Kidney epithelial cell (primary cell): ENCODE results near the gene FAM13A. TPM values are rescaled to one million over a fixed set of nuclear protein-coding genes. Genes with fewer than 3 reads are reported as not detected.

Experiments used
- DNase-seq: peaks from one replicate; pipeline ENCODE4 v3.0.0-alpha.2; 2010; ENCODE audit warnings: low read depth
- H3K27me3 ChIP-seq: 2 replicates; pipeline ENCODE4 v1.6.0; 2011; ENCODE audit warnings: low read length; ENCODE audit not compliant: control insufficient read depth, insufficient read depth
- H3K36me3 ChIP-seq: 2 replicates; pipeline ENCODE4 v1.5.1; 2011; ENCODE audit warnings: low read length; ENCODE audit not compliant: control insufficient read depth, insufficient read depth
- H3K4me3 ChIP-seq: 2 replicates; pipeline ENCODE4 v1.5.1; 2011; ENCODE audit warnings: low read depth, mild to moderate bottlenecking, control low read depth, low read length
- total RNA-seq: library from RNA; depleted of rRNA; stranded (reverse); fragments of >200 nt; gene quantifications from 2 replicates; pipeline ENCODE4 v1.2.3, GENCODE V29; 2015
- TF ChIP-seq, protein P1 (sequence below): IDR thresholded peaks from 2 replicates; pipeline ENCODE4 v1.5.1; 2011; ENCODE audit warnings: mild to moderate bottlenecking, moderate library complexity, low read length, control low read depth, inconsistent platforms; ENCODE audit not compliant: insufficient read depth, poor library complexity, severe bottlenecking

Gene FAM13A
- total RNA-seq, 1 donor from 2014 or later: 3.4 TPM

DNA sequence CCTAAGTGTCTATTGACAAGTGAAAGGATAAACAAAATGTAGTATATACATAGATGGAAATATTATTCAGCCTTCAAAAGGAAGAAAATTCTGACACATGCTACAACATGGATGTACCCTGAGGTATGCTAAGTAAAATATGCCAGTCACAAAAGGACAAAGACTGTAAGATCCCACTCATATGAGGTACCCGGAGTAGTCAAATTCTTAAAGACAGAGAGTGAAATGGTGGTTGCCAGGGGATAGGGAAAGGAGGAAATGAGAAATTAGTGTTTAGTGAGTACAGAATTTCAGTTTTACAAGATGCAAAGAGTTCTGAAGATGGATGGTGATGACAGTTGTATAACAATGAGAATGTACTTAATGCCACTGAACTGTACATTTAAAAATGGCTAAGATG lies 257.1 kb downstream of the FAM13A start:
- DNase-seq: no peak

DNA sequence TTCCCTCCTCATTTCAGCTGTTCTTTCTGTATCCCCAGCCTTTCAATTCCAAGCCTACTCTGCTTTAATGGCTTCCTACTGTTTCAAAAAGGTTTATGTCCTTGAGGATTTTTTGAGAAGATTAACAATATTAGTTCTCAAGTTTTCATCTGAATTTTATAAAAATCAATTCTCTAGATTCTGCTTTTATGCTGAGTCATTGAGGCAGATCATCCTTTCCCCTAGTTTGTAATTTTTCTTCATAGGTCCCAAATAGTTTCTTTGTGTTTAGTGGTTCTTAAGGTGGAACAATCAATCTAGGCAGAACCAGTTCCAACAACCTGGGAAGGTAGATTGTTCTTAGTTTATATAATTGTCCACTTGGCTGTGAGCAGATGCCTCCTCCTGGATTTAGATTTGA lies 259.3 kb downstream of the FAM13A start:
- TF ChIP-seq, protein P1, sequence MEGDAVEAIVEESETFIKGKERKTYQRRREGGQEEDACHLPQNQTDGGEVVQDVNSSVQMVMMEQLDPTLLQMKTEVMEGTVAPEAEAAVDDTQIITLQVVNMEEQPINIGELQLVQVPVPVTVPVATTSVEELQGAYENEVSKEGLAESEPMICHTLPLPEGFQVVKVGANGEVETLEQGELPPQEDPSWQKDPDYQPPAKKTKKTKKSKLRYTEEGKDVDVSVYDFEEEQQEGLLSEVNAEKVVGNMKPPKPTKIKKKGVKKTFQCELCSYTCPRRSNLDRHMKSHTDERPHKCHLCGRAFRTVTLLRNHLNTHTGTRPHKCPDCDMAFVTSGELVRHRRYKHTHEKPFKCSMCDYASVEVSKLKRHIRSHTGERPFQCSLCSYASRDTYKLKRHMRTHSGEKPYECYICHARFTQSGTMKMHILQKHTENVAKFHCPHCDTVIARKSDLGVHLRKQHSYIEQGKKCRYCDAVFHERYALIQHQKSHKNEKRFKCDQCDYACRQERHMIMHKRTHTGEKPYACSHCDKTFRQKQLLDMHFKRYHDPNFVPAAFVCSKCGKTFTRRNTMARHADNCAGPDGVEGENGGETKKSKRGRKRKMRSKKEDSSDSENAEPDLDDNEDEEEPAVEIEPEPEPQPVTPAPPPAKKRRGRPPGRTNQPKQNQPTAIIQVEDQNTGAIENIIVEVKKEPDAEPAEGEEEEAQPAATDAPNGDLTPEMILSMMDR: no peak
- Histone ChIP-seq H3K36me3 (no peaks in the 10 kb centered on the region), H3K4me3 (no peak overlapping the region), H3K27me3 (no peaks in the 10 kb centered on the region)
- DNase-seq: no peak

More for the DNA sequence above, 257.1 kb downstream of the FAM13A start:
- Histone ChIP-seq H3K4me3 (no peak overlapping the region), H3K27me3 (no peaks in the 10 kb centered on the region), H3K36me3 (no peaks in the 10 kb centered on the region)
- TF ChIP-seq, protein P1: no peak

DNA sequence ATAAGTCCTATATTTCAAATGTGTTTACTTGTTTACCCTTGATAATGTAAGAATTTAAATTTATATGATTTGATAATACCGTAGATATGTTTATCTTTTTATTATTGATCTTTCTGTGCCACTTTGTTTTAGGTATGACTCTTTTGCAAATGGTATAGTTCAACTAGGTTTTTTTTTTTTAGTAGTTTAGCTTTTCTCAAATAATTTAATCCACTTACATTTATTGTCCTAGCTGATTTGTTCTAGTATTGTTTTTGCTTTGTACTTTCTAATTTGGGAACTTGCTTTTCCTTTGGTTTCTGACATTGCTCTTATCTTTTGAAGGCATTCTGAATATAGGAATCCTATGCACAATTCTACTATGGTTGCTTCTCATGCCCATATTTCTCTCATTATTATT lies 260.4 kb downstream of the FAM13A start:
- H3K36me3 ChIP-seq: no peaks in the 10 kb centered on the region
- no peaks in the 10 kb centered on the region for H3K27me3 ChIP-seq
- TF ChIP-seq, protein P1: no peak
- no peak overlapping the region for H3K4me3 ChIP-seq
- no peak for DNase-seq

- DNase-seq: no peak
- H3K36me3 ChIP-seq: no peaks in the 10 kb centered on the region
- TF ChIP-seq, protein P1: no peak
- no peak overlapping the region for H3K4me3 ChIP-seq
- no peaks in the 10 kb centered on the region for H3K27me3 ChIP-seq
Measured at GRCh38 chr4:88794952-88795351, 262.0 kb downstream of the FAM13A start.

DNA sequence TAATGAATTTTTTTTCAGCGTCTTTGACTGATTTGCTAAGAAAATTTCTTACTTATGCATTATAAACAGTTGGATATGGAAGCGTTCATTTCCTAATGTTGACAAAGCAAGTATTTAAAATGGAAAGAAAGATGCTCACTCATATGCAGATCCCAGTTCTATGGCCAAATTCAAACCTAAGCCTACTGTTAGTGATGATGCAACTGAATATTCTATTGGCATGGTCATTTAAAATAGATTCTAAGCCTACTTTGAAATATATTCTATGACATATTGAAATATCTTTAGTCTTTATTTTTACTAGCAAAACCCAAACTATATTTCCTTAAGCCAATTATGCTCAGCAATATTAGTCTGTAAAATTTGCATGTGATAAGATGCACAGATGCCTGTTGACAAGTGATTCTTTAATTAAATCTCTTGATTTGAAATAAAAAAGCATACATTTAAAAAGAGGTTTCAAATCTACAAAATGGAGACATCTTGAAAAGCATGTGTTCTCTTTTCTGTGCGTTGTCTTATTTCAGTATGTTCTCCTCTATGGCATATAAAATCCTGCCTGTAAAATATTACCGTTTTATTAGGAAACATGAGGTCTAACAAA lies 262.8 kb downstream of the FAM13A start:
- Histone ChIP-seq H3K27me3 (no peaks in the 10 kb centered on the region), H3K4me3 (no peak overlapping the region), H3K36me3 (no peaks in the 10 kb centered on the region)
- no peak for DNase-seq
- TF ChIP-seq, protein P1: no peak

DNA sequence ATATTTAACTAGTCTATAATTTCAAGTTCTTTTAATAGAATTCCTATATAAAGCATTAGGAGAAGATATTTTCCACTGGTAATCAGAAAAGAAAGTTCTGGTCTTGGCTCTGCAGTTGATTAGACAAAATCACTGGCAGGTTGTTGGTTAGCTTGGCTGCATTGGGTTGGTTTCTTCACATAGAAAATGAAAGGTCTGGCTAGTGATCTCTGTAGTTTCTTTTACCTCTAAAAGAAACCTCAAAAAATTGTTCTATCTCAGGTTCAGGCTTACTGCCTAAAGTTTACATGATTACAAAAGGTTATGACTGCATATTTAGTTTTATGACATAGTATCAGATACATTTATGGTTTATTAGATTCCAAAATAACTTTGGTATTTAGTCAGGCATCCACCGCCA lies 263.5 kb downstream of the FAM13A start:
- DNase-seq: no peak
- H3K27me3 ChIP-seq: no peaks in the 10 kb centered on the region
- TF ChIP-seq, protein P1: no peak
- no peaks in the 10 kb centered on the region for H3K36me3 ChIP-seq
- no peak overlapping the region for H3K4me3 ChIP-seq
